Heart right ventricle (tissue), 16 donors: ENCODE results near the gene DNAJB14. TPM values are rescaled to one million over a fixed set of nuclear protein-coding genes. Genes with fewer than 3 reads are reported as not detected.

Experiments
- ATAC-seq, 8 donors: fragments of 200-7000 bp; cut with Tn5 transposase; one replicate each; pipeline ENCODE4 v1.9.1; 2020; ENCODE audit warnings: mild to moderate bottlenecking in 8 of 8, moderate library complexity in 8 of 8, moderate number of reproducible peaks in 1 of 8
- DNase-seq, 2 donors: peaks; one replicate each; pipeline ENCODE4 v3.0.0-alpha.2; 2020
- H3K27ac ChIP-seq, 10 donors: fragments of 200-600 bp; sonication (generic) in 2 of 10; one replicate each; pipeline versions ENCODE4 v1.5.0 to v1.8.0; 2020 to 2022; ENCODE audit warnings: mild to moderate bottlenecking in 3 of 10
- H3K27me3 ChIP-seq, 7 donors: fragments of 200-600 bp; one replicate each; pipeline ENCODE4 v1.8.0; 2021 to 2022; ENCODE audit warnings: mild to moderate bottlenecking in 2 of 7
- H3K36me3 ChIP-seq, 9 donors: fragments of 200-600 bp; sonication (generic) in 1 of 9; one replicate each; pipeline versions ENCODE4 v1.5.0 to v1.8.0; 2020 to 2022; ENCODE audit warnings: mild to moderate bottlenecking in 2 of 9
- H3K4me1 ChIP-seq, 9 donors: fragments of 200-600 bp; sonication (generic) in 1 of 9; one replicate each; pipeline versions ENCODE4 v1.5.0 to v1.8.0; 2020 to 2022; ENCODE audit warnings: mild to moderate bottlenecking in 4 of 9
- H3K4me3 ChIP-seq, 10 donors: fragments of 200-600 bp; sonication (generic) in 2 of 10; one replicate each; pipeline versions ENCODE4 v1.5.0 to v1.8.0; 2020 to 2022; ENCODE audit warnings: mild to moderate bottlenecking in 7 of 10, moderate library complexity in 2 of 10
- H3K9me3 ChIP-seq, 11 donors: fragments of 200-600 bp in 10 of 11; sonication (generic) in 2 of 11; one replicate each; pipeline versions ENCODE4 v1.5.0 to v1.8.0; 2013 to 2022; ENCODE audit warnings: mild to moderate bottlenecking in 2 of 11, control low read depth in 1 of 11, moderate library complexity in 1 of 11
- WGBS, 2 donors: extraction: QIAGEN DNeasy Blood & Tissue Kit; methylation state at CpG; one replicate each; pipeline ENCODE4 v1.1.7; 2013; ENCODE audit warnings: inconsistent platforms in 1 of 2; 5-methylcytosine and 5-hydroxymethylcytosine counted together
- intact Hi-C, 10 donors: fragments of 100-400 bp; cut with DNase I; formaldehyde crosslinking; loops; one replicate each; pipeline versions ENCODE4 v1.11.1 to v1.14.2; 2022
- polyA plus RNA-seq, 2 donors: library from polyadenylated mRNA; stranded (reverse); fragments of 200-250 nt; gene quantifications; one replicate each; pipeline ENCODE4 v1.2.3, GENCODE V29; 2013
- total RNA-seq, 10 donors: library from RNA; stranded (reverse); fragmentation: NEBNext Ultra II Directional in 3 of 10; extraction: Animal tissue kit (Norgen Biotek cat#: 25700) in 3 of 10; gene quantifications; one replicate each; pipeline versions ENCODE4 v1.2.1 to v1.2.4, GENCODE V29; 2021 to 2023
- TF ChIP-seq, protein P1 (sequence below), 9 donors: fragments of 200-600 bp; sonication (generic) in 2 of 9; IDR thresholded peaks; one replicate each; pipeline versions ENCODE4 v1.5.0 to v1.8.0; 2021 to 2022; ENCODE audit warnings: antibody characterized with exemption in 9 of 9, mild to moderate bottlenecking in 5 of 9, moderate library complexity in 1 of 9
- donor health status: Arrhythmogenic right ventricular cardiomyopathy.
- donor health status: ischemic (EF 13 %, LVEDD 7.1; RV severe dilation, severe dysfunction).
- donor health status: healthy with polysubstance abuse.
- donor health status: DM: no; HTN: yes; CAD: no.
- donor health status: DM: no; HTN: no; CAD: no.
- donor health status: ischemic (EF 25% LVEDD 6.9; RV normal size, moderate dysfunction).
- donor health status: ischemic (EF 25% LVEDD 5.7; RV mildly dilated, moderate dysfunction).
- donor health status: healthy.
- donor health status: DM: yes; HTN: yes; CAD: no.
- donor health status: Ischemic cardiomyopathy.
- donor health status: ischemic (EF 35%, LVEDD 5.7; RV mildly dilated, moderate dysfunction).
- donor health status: nonischemic (EF 11% LVEDD 7.7; RV severe dilation, severe dysfunction).
- donor health status: DM: yes; HTN: yes; CAD: no.
- donor health status: PGD.
- donor health status: ischemic (EF 29% LVEDD 5.4; RV normal size, mild dysfunction).
- donor health status: nonischemic (EF 23%, LVEDD 6.1; RV moderate dilation, normal function).

DNAJB14 gene
- total and polyA plus RNA-seq, 12 donors, result 4.7 to 25.9 (median 19.6) TPM

GRCh38 chr4:99893029-99893428, 53.4 kb downstream of the DNAJB14 start:
- peak overlapping the region in 9 of 10 donors; percentile 65 to 94 (median 85) for H3K4me3 ChIP-seq
- intact Hi-C loops, result loop anchor here in 5 of 10 donors (2.0 to 10.0 kb wide), 4 partner anchors 54 to 331 kb away; partner anchors contain the start of genes TRMT10A (in 5 of the 5) and DNAJB14 (in 3 of the 5)
- H3K9me3 ChIP-seq, result no peaks in the 10 kb centered on the region
- ATAC-seq (no peak), DNase-seq (no peak)
- H3K4me1 ChIP-seq, result peaks cover 5 to 62% (median 38%) of the 10 kb centered on the region in 9 donors
- TF ChIP-seq, protein P1, sequence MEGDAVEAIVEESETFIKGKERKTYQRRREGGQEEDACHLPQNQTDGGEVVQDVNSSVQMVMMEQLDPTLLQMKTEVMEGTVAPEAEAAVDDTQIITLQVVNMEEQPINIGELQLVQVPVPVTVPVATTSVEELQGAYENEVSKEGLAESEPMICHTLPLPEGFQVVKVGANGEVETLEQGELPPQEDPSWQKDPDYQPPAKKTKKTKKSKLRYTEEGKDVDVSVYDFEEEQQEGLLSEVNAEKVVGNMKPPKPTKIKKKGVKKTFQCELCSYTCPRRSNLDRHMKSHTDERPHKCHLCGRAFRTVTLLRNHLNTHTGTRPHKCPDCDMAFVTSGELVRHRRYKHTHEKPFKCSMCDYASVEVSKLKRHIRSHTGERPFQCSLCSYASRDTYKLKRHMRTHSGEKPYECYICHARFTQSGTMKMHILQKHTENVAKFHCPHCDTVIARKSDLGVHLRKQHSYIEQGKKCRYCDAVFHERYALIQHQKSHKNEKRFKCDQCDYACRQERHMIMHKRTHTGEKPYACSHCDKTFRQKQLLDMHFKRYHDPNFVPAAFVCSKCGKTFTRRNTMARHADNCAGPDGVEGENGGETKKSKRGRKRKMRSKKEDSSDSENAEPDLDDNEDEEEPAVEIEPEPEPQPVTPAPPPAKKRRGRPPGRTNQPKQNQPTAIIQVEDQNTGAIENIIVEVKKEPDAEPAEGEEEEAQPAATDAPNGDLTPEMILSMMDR (IDR thresholded peaks at IDR 0.05), result no peak
- WGBS, 2 donors, result 93 to 96% methylated on average over 8 of the region's 8 CpGs
- H3K27ac ChIP-seq, result peak overlapping the region in 1 of 10 donors; percentile 93
- no peaks in the 10 kb centered on the region for H3K27me3 ChIP-seq
- peaks cover 0 to 32% (median 5%) of the 10 kb centered on the region in 9 donors for H3K36me3 ChIP-seq

DNA sequence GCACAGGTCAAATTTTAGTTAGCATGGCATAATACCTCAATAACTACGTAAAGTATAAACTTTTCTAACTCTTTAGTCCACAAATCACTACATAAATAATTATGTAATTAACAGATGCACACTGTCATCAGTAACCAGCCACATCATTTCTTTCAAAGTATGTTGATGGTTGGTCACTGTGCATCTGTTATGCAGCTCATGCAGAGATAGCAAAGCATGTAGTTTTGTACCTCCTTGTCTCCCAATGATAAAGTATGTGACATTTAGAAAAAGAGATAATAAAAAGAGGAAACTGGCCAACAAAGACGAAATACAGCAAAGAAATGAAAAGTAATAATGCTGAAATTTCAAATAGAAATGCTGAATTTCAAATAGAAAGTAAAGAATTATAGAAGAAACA, 55.1 kb downstream of the DNAJB14 start:
- intact Hi-C loops, result loop anchor here in 5 of 10 donors (5.0 to 10.0 kb wide), 3 partner anchors 56 to 329 kb away; partner anchors contain the start of genes TRMT10A (in 5 of the 5) and DNAJB14 (in 2 of the 5)
- 61 to 67% methylated on average over 2 of the region's 2 CpGs for WGBS, 2 donors
- Histone ChIP-seq H3K4me1 (peaks cover 5 to 68% (median 38%) of the 10 kb centered on the region in 9 donors), H3K27me3 (no peaks in the 10 kb centered on the region), H3K4me3 (no peak overlapping the region), H3K36me3 (peaks cover 0 to 36% (median 5%) of the 10 kb centered on the region in 9 donors), H3K9me3 (no peaks in the 10 kb centered on the region), H3K27ac (no peak overlapping the region)
- TF ChIP-seq, protein P1 (IDR thresholded peaks at IDR 0.05), result no peak
- ATAC-seq, result no peak
- DNase-seq, result no peak

DNA sequence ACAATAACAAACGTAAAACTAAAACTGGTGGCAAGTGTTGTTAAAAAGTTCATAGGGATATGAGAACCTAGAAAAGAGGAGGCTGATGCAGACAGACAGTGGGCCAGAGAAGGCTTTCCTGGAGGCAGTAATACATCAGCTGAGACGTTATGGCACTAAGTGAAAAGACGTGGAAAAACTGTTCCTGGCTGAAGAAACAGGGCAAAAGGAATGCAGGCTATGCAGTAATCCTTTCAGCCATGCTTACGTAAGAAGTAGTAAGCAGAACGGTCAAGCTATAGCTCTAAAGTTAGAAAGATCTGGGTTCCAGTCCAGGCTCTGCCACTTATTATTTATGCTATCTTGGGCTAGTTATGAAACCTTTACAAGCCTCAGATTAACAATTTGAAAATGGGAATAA, 58.6 kb downstream of the DNAJB14 start:
- intact Hi-C loops, result loop anchor here in 6 of 10 donors (5.0 to 10.0 kb wide), 5 partner anchors 59 to 326 kb away; partner anchors contain the start of genes TRMT10A (in 3 of the 6), DAPP1 (in 2 of the 6) and DNAJB14 (in 1 of the 6)
- no peaks in the 10 kb centered on the region for H3K9me3 ChIP-seq
- no peak overlapping the region for H3K27ac ChIP-seq
- ATAC-seq, result no peak
- peaks cover 0 to 71% (median 13%) of the 10 kb centered on the region in 9 donors for H3K36me3 ChIP-seq
- no peak for DNase-seq
- H3K27me3 ChIP-seq, result no peaks in the 10 kb centered on the region
- TF ChIP-seq, protein P1 (IDR thresholded peaks at IDR 0.05), result no peak
- WGBS, 2 donors, result 58 to 63% methylated on average over 5 of the region's 5 CpGs
- peaks cover 0 to 49% (median 23%) of the 10 kb centered on the region in 9 donors for H3K4me1 ChIP-seq
- H3K4me3 ChIP-seq, result no peak overlapping the region

DNA sequence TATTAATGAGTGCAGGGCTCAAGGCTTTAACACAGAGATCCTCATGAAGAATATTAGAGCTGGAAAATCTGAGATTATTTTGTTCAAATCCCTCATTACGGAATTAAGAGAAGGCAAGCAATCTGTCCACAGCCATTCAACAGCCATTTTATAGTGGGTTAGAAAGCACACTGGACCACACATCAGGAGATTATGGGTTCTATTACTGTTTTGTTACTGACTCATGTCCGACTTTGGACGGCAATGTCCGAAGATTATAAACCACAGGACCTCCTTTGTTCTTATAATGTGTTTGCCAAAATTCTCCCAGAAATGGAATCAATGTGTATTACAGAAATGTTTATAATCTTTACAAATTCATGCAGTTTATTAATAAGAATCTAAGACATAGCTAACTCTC, 60.3 kb downstream of the DNAJB14 start:
- TF ChIP-seq, protein P1 (IDR thresholded peaks at IDR 0.05), result no peak
- DNase-seq (no peak), ATAC-seq (no peak)
- peaks cover 0 to 79% (median 18%) of the 10 kb centered on the region in 9 donors for H3K36me3 ChIP-seq
- no peaks in the 10 kb centered on the region for H3K9me3 ChIP-seq
- no peaks in the 10 kb centered on the region for H3K27me3 ChIP-seq
- WGBS, 2 donors, result 84 to 88% methylated on average over 4 of the region's 4 CpGs
- H3K27ac ChIP-seq, result no peak overlapping the region
- intact Hi-C loops, result loop anchor here in 6 of 10 donors (5.0 to 10.0 kb wide), 5 partner anchors 61 to 324 kb away; partner anchors contain the start of genes TRMT10A (in 3 of the 6), DAPP1 (in 2 of the 6) and DNAJB14 (in 1 of the 6)
- peaks cover 0 to 32% (median 12%) of the 10 kb centered on the region in 9 donors for H3K4me1 ChIP-seq
- no peak overlapping the region for H3K4me3 ChIP-seq
